Spleen (tissue), 11 donors: ENCODE results near the gene CCNL2. TPM values are rescaled to one million over a fixed set of nuclear protein-coding genes. Genes with fewer than 3 reads are reported as not detected.
A peak's percentile ranks its signal among the peaks of the same experiment; 100 is the strongest.

ENCODE experiments used
- DNase-seq: peaks from one replicate; pipeline ENCODE4 v3.0.0-alpha.2; 2020
- H3K27ac ChIP-seq, 8 donors: fragments of 200-600 bp; sonication (generic) in 7 of 8; 1 replicate in 4 of 8; 2 replicates in 4 of 8; pipeline versions ENCODE4 v1.5.0 to v1.8.0; 2016 to 2021; ENCODE audit warnings: inconsistent platforms in 4 of 8, mild to moderate bottlenecking in 4 of 8, moderate library complexity in 1 of 8
- H3K27me3 ChIP-seq, 7 donors: fragments of 200-600 bp; sonication (generic) in 6 of 7; replicated peaks in 1 of 7; 1 replicate in 4 of 7; 2 replicates in 3 of 7; pipeline versions ENCODE4 v1.5.0 to v1.8.0; 2016 to 2021; ENCODE audit warnings: inconsistent platforms in 3 of 7, mild to moderate bottlenecking in 1 of 7
- H3K36me3 ChIP-seq, 6 donors: fragments of 200-600 bp; sonication (generic) in 5 of 6; 1 replicate in 4 of 6; 2 replicates in 2 of 6; pipeline versions ENCODE4 v1.5.0 to v1.8.0; 2016 to 2021; ENCODE audit warnings: inconsistent platforms in 2 of 6
- H3K4me1 ChIP-seq, 6 donors: fragments of 200-600 bp; sonication (generic) in 5 of 6; 1 replicate in 3 of 6; 2 replicates in 3 of 6; pipeline versions ENCODE4 v1.5.0 to v1.8.0; 2016 to 2021; ENCODE audit warnings: inconsistent platforms in 3 of 6
- H3K4me3 ChIP-seq, 8 donors: fragments of 200-600 bp; sonication (generic) in 7 of 8; 1 replicate in 4 of 8; 2 replicates in 4 of 8; pipeline versions ENCODE4 v1.5.0 to v1.8.0; 2016 to 2021; ENCODE audit warnings: inconsistent platforms in 4 of 8, mild to moderate bottlenecking in 4 of 8, moderate library complexity in 2 of 8
- H3K9me3 ChIP-seq, 8 donors: fragments of 200-600 bp; sonication (generic) in 7 of 8; 1 replicate in 4 of 8; 2 replicates in 4 of 8; pipeline versions ENCODE4 v1.5.0 to v1.8.0; 2016 to 2021; ENCODE audit warnings: inconsistent platforms in 4 of 8
- POLR2A ChIP-seq, 3 donors: fragments of 450-650 bp; IDR thresholded peaks; one replicate each; pipeline ENCODE4 v1.5.1; 2017; ENCODE audit warnings: antibody characterized with exemption in 3 of 3, mild to moderate bottlenecking in 1 of 3
- POLR2AphosphoS5 ChIP-seq, 3 donors: sonication (generic); formaldehyde crosslinking; IDR thresholded peaks; one replicate each; pipeline ENCODE4 v1.5.1; 2017; ENCODE audit warnings: antibody characterized with exemption in 3 of 3
- WGBS, 5 donors: extraction: QIAGEN DNeasy Blood & Tissue Kit in 3 of 5; methylation state at CpG; one replicate each; pipeline versions ENCODE4 v1.1.5 to v1.1.7; 2013 to 2018; 5-methylcytosine and 5-hydroxymethylcytosine counted together
- intact Hi-C: fragments of 100-400 bp; cut with DNase I; formaldehyde crosslinking; loops from one replicate; pipeline ENCODE4 v1.15.0; 2023; ENCODE audit warnings: low total_unique reads
- polyA plus RNA-seq, 3 donors: library from polyadenylated mRNA; stranded (reverse); fragments of 200-250 nt; gene quantifications; one replicate each; pipeline ENCODE4 v1.2.1, GENCODE V29; 2013
- total RNA-seq, 7 donors: library from RNA; depleted of rRNA in 3 of 7; stranded (reverse); fragments of >200 nt in 3 of 7; fragmentation: NEBNext Ultra II Directional in 4 of 7; extraction: Animal tissue kit (Norgen Biotek cat#: 25700) in 4 of 7; gene quantifications; one replicate each; pipeline versions ENCODE4 v1.1.0 to v1.2.1, GENCODE V29; 2016 to 2021
- TF ChIP-seq, protein P1 (sequence below), 11 experiments: fragments of 200-600 bp in 7 of 11; fragments of 450-650 bp in 4 of 11; sonication (generic) in 4 of 11; IDR thresholded peaks in 8 of 11; conservative IDR thresholded peaks in 3 of 11; 1 replicate in 7 of 11; 2 replicates in 4 of 11; pipeline versions ENCODE4 v1.4.0 to v1.8.0; 2016 to 2021; ENCODE audit warnings: antibody characterized with exemption in 11 of 11, inconsistent platforms in 4 of 11, mild to moderate bottlenecking in 1 of 11
- donor health status: healthy with polysubstance abuse.
- donor health status: DM: no; HTN: no; CAD: no; lungs with moderate emphysema.
- donor health status: DM: no; HTN: no; CAD: no.
- donor health status: Bipolar disorder and iron deficiency.
- donor health status: healthy.
- donor health status: DM: no; HTN: no; CAD: no.
- donor health status: DM: yes; HTN: yes; CAD: no.

CCNL2 gene
- total and polyA plus RNA-seq, 10 donors = 111 to 299 (median 204) TPM

DNA sequence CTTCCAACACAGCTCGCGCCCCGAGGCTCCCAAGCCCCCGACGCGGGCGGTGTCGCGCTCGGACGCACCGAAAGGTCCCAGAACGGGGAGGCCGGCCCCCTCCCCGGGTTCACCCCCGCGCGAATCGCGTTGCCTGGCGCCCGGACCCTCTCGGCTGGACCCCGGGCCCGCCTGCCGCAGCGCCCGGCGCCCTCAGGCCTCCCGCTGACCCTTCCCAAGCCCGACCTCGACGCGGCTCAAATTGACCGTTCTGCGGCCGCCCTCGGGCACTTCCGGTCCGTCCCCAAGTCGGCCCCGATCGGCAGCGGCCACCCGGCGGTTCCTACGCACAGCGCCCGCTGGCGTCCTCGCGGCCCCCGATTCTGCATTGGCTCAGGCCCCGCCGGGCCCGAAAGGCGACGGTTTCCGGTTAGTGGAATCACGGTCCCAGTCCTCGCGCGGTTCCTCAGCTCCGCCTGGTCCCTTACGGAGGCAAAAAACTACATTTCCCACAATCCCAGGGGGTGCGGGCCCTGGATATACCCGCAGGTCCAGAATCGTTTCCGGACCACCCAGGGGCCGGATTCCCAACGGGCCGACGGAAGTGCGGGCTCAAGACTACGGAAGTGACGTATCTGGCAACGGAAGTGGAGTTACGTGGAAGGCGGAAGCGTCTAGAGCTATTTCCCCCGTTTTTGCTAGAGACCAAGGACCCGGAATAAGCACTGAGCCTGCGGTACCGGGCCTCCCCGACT is 24.0 kb downstream of the CCNL2 start, which contains the start of gene AURKAIP1:
Gene AURKAIP1, minus strand, starts transcription at position 279 of the 734 bp plus-strand sequence. CDS start 451 bp downstream, outside the sequence.
- intact Hi-C loops = no loop called here
- TF ChIP-seq, protein P1, sequence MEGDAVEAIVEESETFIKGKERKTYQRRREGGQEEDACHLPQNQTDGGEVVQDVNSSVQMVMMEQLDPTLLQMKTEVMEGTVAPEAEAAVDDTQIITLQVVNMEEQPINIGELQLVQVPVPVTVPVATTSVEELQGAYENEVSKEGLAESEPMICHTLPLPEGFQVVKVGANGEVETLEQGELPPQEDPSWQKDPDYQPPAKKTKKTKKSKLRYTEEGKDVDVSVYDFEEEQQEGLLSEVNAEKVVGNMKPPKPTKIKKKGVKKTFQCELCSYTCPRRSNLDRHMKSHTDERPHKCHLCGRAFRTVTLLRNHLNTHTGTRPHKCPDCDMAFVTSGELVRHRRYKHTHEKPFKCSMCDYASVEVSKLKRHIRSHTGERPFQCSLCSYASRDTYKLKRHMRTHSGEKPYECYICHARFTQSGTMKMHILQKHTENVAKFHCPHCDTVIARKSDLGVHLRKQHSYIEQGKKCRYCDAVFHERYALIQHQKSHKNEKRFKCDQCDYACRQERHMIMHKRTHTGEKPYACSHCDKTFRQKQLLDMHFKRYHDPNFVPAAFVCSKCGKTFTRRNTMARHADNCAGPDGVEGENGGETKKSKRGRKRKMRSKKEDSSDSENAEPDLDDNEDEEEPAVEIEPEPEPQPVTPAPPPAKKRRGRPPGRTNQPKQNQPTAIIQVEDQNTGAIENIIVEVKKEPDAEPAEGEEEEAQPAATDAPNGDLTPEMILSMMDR (IDR thresholded peaks at IDR 0.05 in 8 of 11, conservative IDR thresholded peaks at IDR 0.05 in 3 of 11) = peak in 9 of 11 experiments; percentile 13 to 71 (median 53)
- TF ChIP-seq POLR2AphosphoS5 (IDR thresholded peaks at IDR 0.05) (peak; percentile 91 to 96 (median 94)), POLR2A (IDR thresholded peaks at IDR 0.05) (peak in 1 of 3 donors; percentile 30)

GRCh38 chr1:1374589-1374928 is 24.6 kb downstream of the CCNL2 start:
- Histone ChIP-seq H3K36me3 (peaks cover 0 to 20% (median 9%) of the 10 kb centered on the region in 6 donors), H3K9me3 (no peaks in the 10 kb centered on the region), H3K27me3 (no peaks in the 10 kb centered on the region), H3K4me1 (peaks cover 22 to 53% (median 46%) of the 10 kb centered on the region in 6 donors), H3K27ac (peak overlapping the region; percentile 85 to 98 (median 95)), H3K4me3 (peak overlapping the region; percentile 83 to 97 (median 92))
- TF ChIP-seq, protein P1 (IDR thresholded peaks at IDR 0.05 in 8 of 11, conservative IDR thresholded peaks at IDR 0.05 in 3 of 11) = no peak
- TF ChIP-seq POLR2A (IDR thresholded peaks at IDR 0.05) = no peak
- TF ChIP-seq POLR2AphosphoS5 (IDR thresholded peaks at IDR 0.05) = no peak
- 0 to 2% (median 0%) methylated on average over 19 to 24 of the region's 24 CpGs for WGBS, 5 donors
- intact Hi-C loops = no loop called here
- peak; percentile 89 for DNase-seq

More for the DNA sequence above, 24.0 kb downstream of the CCNL2 start, which contains the start of gene AURKAIP1:
- Histone ChIP-seq H3K9me3 (no peaks in the 10 kb centered on the region), H3K36me3 (peaks cover 0 to 22% (median 9%) of the 10 kb centered on the region in 6 donors), H3K27ac (peak within 1 kb of the TSS; percentile 85 to 98 (median 95)), H3K4me3 (peak within 1 kb of the TSS; percentile 83 to 97 (median 92)), H3K4me1 (peaks cover 22 to 53% (median 46%) of the 10 kb centered on the region in 6 donors), H3K27me3 (no peaks in the 10 kb centered on the region)
- DNase-seq = peak; percentile 99
- 0 to 1% (median 1%) methylated on average over 24 to 85 of the region's 85 CpGs for WGBS, 5 donors

DNA sequence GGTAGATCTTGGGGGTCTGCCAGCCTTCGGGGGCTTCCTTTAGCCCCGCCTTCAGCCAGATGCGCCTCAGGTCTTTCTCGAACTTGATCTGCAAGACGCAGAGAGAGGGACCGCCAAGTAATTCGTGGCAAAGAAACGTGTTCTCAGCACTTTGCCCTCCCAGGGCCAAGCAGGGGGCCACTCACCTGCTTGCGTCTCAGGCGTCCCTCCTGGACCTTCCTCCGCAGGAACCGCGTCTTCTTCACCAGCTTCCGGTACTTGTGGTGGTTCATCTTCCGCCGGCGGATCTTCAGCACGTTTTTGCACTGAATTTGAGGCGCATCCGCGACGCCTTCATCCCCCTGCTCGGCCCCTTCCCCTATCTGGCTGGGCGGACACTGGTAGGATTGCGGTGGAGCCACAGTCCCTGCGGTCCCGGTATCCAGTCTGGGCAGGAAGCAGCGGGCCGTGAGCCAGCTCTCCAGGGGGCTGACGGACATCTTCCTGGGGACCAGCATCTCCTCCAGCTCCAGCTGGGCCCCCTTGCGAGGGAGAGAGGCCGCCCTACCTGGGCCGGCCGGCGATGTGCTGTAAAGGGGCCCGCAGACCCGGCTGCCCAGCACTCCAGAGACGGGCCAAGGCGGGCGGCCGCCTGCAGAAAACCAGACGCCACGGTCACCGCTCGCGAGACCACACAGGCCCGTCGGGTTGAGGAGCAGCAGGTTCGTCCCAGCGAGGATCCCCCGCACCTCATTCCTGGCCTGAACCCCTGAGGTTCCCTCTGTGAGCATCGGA is 25.1 kb downstream of the CCNL2 start:
- TF ChIP-seq, protein P1 (IDR thresholded peaks at IDR 0.05 in 8 of 11, conservative IDR thresholded peaks at IDR 0.05 in 3 of 11) = no peak
- WGBS, 5 donors = 55 to 79% (median 60%) methylated on average over 31 to 52 of the region's 52 CpGs
- H3K4me3 ChIP-seq = peak overlapping the region; percentile 83 to 97 (median 92)
- peak; percentile 82 for DNase-seq
- H3K4me1 ChIP-seq = peaks cover 22 to 53% (median 46%) of the 10 kb centered on the region in 6 donors
- intact Hi-C loops = no loop called here
- H3K36me3 ChIP-seq = peaks cover 0 to 20% (median 9%) of the 10 kb centered on the region in 6 donors
- H3K9me3 ChIP-seq = no peaks in the 10 kb centered on the region
- peak overlapping the region in 5 of 8 donors; percentile 93 to 98 (median 96) for H3K27ac ChIP-seq
- H3K27me3 ChIP-seq = no peaks in the 10 kb centered on the region
